Measurements from ENCODE around the gene POMGNT1. TPM values are rescaled to one million over a fixed set of nuclear protein-coding genes. Genes with fewer than 3 reads are reported as not detected.

POMGNT1 gene
- total and polyA plus RNA-seq, 5 donors from 2014 or later = 28.9 to 35.8 (median 32.5) TPM

- Histone ChIP-seq H3K27ac (ENCODE audit: insufficient read depth, low read length, poor library complexity, severe bottlenecking) (no peak overlapping the region), H3K9me3 (ENCODE audit: control insufficient read depth in 2 of 2, low read length in 2 of 2) (no peaks in the 10 kb centered on the region), H3K27me3 (ENCODE audit: control insufficient read depth, insufficient read depth, low read length) (no peaks in the 10 kb centered on the region), H3K36me3 (ENCODE audit: control insufficient read depth, insufficient read depth, low read length) (no peaks in the 10 kb centered on the region), H3K4me1 (ENCODE audit: control insufficient read depth, insufficient read depth, low read length, poor library complexity, severe bottlenecking) (no peaks in the 10 kb centered on the region), H3K4me3 (ENCODE audit: low read depth, low read length) (no peak overlapping the region)
- Mint-ChIP-seq H3K4me1 (peaks cover 0 to 10% (median 3%) of the 10 kb centered on the region in 4 donors), H3K27ac (no peak overlapping the region), H3K9me3 (peaks cover 0 to 1% (median 0%) of the 10 kb centered on the region in 7 donors), H3K4me3 (peak overlapping the region in 1 of 4 donors; percentile 79), H3K36me3 (no peaks in the 10 kb centered on the region), H3K27me3 (peaks cover 9% of the 10 kb centered on the region)
- DNase-seq = no peak
- no peak for ATAC-seq (ENCODE audit: low read depth in 2 of 2)
These were observed 26.4 kb downstream of the POMGNT1 start for GRCh38 chr1:46171871-46172270.

- H3K27me3 Mint-ChIP-seq = peaks cover 9% of the 10 kb centered on the region
- DNase-seq (no peak), ATAC-seq (ENCODE audit: low read depth in 2 of 2) (no peak)
- H3K9me3 Mint-ChIP-seq = peaks cover 0 to 1% (median 0%) of the 10 kb centered on the region in 7 donors
- no peaks in the 10 kb centered on the region for H3K9me3 ChIP-seq (ENCODE audit: control insufficient read depth in 2 of 2, low read length in 2 of 2)
- peaks cover 4 to 16% (median 6%) of the 10 kb centered on the region in 4 donors for H3K4me1 Mint-ChIP-seq
- H3K36me3 ChIP-seq (ENCODE audit: control insufficient read depth, insufficient read depth, low read length) = no peaks in the 10 kb centered on the region
- H3K27ac ChIP-seq (ENCODE audit: insufficient read depth, low read length, poor library complexity, severe bottlenecking) = no peak overlapping the region
- no peaks in the 10 kb centered on the region for H3K36me3 Mint-ChIP-seq
- no peaks in the 10 kb centered on the region for H3K27me3 ChIP-seq (ENCODE audit: control insufficient read depth, insufficient read depth, low read length)
- H3K4me3 ChIP-seq (ENCODE audit: low read depth, low read length) = no peak overlapping the region
- H3K4me3 Mint-ChIP-seq = no peak overlapping the region
- H3K27ac Mint-ChIP-seq = no peak overlapping the region
- peaks cover 3% of the 10 kb centered on the region for H3K4me1 ChIP-seq (ENCODE audit: control insufficient read depth, insufficient read depth, low read length, poor library complexity, severe bottlenecking)
These were observed 26.9 kb downstream of the POMGNT1 start for GRCh38 chr1:46171351-46171750.

GRCh38 chr1:46169811-46170454 is 28.3 kb downstream of the POMGNT1 start:
- DNase-seq = no peak
- Mint-ChIP-seq H3K4me3 (no peak overlapping the region), H3K27ac (no peak overlapping the region), H3K27me3 (peaks cover 9% of the 10 kb centered on the region), H3K36me3 (no peaks in the 10 kb centered on the region), H3K4me1 (peaks cover 5 to 19% (median 8%) of the 10 kb centered on the region in 4 donors), H3K9me3 (peaks cover 0 to 1% (median 0%) of the 10 kb centered on the region in 7 donors)
- Histone ChIP-seq H3K9me3 (ENCODE audit: control insufficient read depth in 2 of 2, low read length in 2 of 2) (no peaks in the 10 kb centered on the region), H3K4me3 (ENCODE audit: low read depth, low read length) (no peak overlapping the region), H3K36me3 (ENCODE audit: control insufficient read depth, insufficient read depth, low read length) (no peaks in the 10 kb centered on the region), H3K27me3 (ENCODE audit: control insufficient read depth, insufficient read depth, low read length) (no peaks in the 10 kb centered on the region), H3K4me1 (ENCODE audit: control insufficient read depth, insufficient read depth, low read length, poor library complexity, severe bottlenecking) (peaks cover 6% of the 10 kb centered on the region), H3K27ac (ENCODE audit: insufficient read depth, low read length, poor library complexity, severe bottlenecking) (no peak overlapping the region)
- ATAC-seq (ENCODE audit: low read depth in 2 of 2) = no peak

- H3K4me3 Mint-ChIP-seq = peak overlapping the region in 2 of 4 donors; percentile 94 to 97
- Histone ChIP-seq H3K27ac (ENCODE audit: insufficient read depth, low read length, poor library complexity, severe bottlenecking) (no peak overlapping the region), H3K27me3 (ENCODE audit: control insufficient read depth, insufficient read depth, low read length) (no peaks in the 10 kb centered on the region), H3K4me3 (ENCODE audit: low read depth, low read length) (no peak overlapping the region), H3K9me3 (ENCODE audit: control insufficient read depth in 2 of 2, low read length in 2 of 2) (no peaks in the 10 kb centered on the region), H3K36me3 (ENCODE audit: control insufficient read depth, insufficient read depth, low read length) (no peaks in the 10 kb centered on the region), H3K4me1 (ENCODE audit: control insufficient read depth, insufficient read depth, low read length, poor library complexity, severe bottlenecking) (peaks cover 6% of the 10 kb centered on the region)
- no peaks in the 10 kb centered on the region for H3K36me3 Mint-ChIP-seq
- H3K4me1 Mint-ChIP-seq = peaks cover 5 to 21% (median 8%) of the 10 kb centered on the region in 4 donors
- H3K27me3 Mint-ChIP-seq = peaks cover 9% of the 10 kb centered on the region
- no peak for DNase-seq
- H3K27ac Mint-ChIP-seq = peak overlapping the region in 2 of 3 donors; percentile 23 to 96
- no peak for ATAC-seq (ENCODE audit: low read depth in 2 of 2)
- peaks cover 0 to 1% (median 0%) of the 10 kb centered on the region in 7 donors for H3K9me3 Mint-ChIP-seq
These were observed 29.8 kb downstream of the POMGNT1 start for GRCh38 chr1:46168477-46168876.

GRCh38 chr1:46166521-46167462 is 31.4 kb downstream of the POMGNT1 start:
- DNase-seq = peak; percentile 10 to 83 (median 62)
- Mint-ChIP-seq H3K27me3 (peaks cover 5% of the 10 kb centered on the region), H3K4me1 (peaks cover 5 to 21% (median 8%) of the 10 kb centered on the region in 4 donors), H3K36me3 (no peaks in the 10 kb centered on the region), H3K27ac (peak overlapping the region; percentile 96 to 99 (median 96)), H3K4me3 (peak overlapping the region; percentile 89 to 97 (median 94)), H3K9me3 (no peaks in the 10 kb centered on the region)
- Histone ChIP-seq H3K27me3 (ENCODE audit: control insufficient read depth, insufficient read depth, low read length) (no peaks in the 10 kb centered on the region), H3K4me3 (ENCODE audit: low read depth, low read length) (peak overlapping the region; percentile 87), H3K36me3 (ENCODE audit: control insufficient read depth, insufficient read depth, low read length) (no peaks in the 10 kb centered on the region), H3K27ac (ENCODE audit: insufficient read depth, low read length, poor library complexity, severe bottlenecking) (peak overlapping the region; percentile 39), H3K9me3 (ENCODE audit: control insufficient read depth in 2 of 2, low read length in 2 of 2) (no peaks in the 10 kb centered on the region), H3K4me1 (ENCODE audit: control insufficient read depth, insufficient read depth, low read length, poor library complexity, severe bottlenecking) (peaks cover 6% of the 10 kb centered on the region)
- ATAC-seq (ENCODE audit: low read depth in 2 of 2) = peak; percentile 59 to 83

- Mint-ChIP-seq H3K27me3 (no peaks in the 10 kb centered on the region), H3K27ac (peak overlapping the region in 1 of 3 donors; percentile 14), H3K4me3 (no peak overlapping the region), H3K4me1 (peaks cover 0 to 2% (median 0%) of the 10 kb centered on the region in 4 donors), H3K9me3 (no peaks in the 10 kb centered on the region), H3K36me3 (no peaks in the 10 kb centered on the region)
- H3K27me3 ChIP-seq (ENCODE audit: control insufficient read depth, insufficient read depth, low read length) = no peaks in the 10 kb centered on the region
- no peaks in the 10 kb centered on the region for H3K4me1 ChIP-seq (ENCODE audit: control insufficient read depth, insufficient read depth, low read length, poor library complexity, severe bottlenecking)
- no peak for DNase-seq
- no peaks in the 10 kb centered on the region for H3K9me3 ChIP-seq (ENCODE audit: control insufficient read depth in 2 of 2, low read length in 2 of 2)
- H3K27ac ChIP-seq (ENCODE audit: insufficient read depth, low read length, poor library complexity, severe bottlenecking) = no peak overlapping the region
- ATAC-seq (ENCODE audit: low read depth in 2 of 2) = no peak
- H3K36me3 ChIP-seq (ENCODE audit: control insufficient read depth, insufficient read depth, low read length) = no peaks in the 10 kb centered on the region
- no peak overlapping the region for H3K4me3 ChIP-seq (ENCODE audit: low read depth, low read length)
These were observed 38.0 kb downstream of the POMGNT1 start for GRCh38 chr1:46160212-46160611.

GRCh38 chr1:46159516-46159915 is 38.7 kb downstream of the POMGNT1 start:
- ATAC-seq (ENCODE audit: low read depth in 2 of 2) (no peak), DNase-seq (no peak)
- Histone ChIP-seq H3K4me3 (ENCODE audit: low read depth, low read length) (no peak overlapping the region), H3K27ac (ENCODE audit: insufficient read depth, low read length, poor library complexity, severe bottlenecking) (no peak overlapping the region), H3K9me3 (ENCODE audit: control insufficient read depth in 2 of 2, low read length in 2 of 2) (no peaks in the 10 kb centered on the region), H3K36me3 (ENCODE audit: control insufficient read depth, insufficient read depth, low read length) (no peaks in the 10 kb centered on the region), H3K27me3 (ENCODE audit: control insufficient read depth, insufficient read depth, low read length) (no peaks in the 10 kb centered on the region), H3K4me1 (ENCODE audit: control insufficient read depth, insufficient read depth, low read length, poor library complexity, severe bottlenecking) (no peaks in the 10 kb centered on the region)
- Mint-ChIP-seq H3K9me3 (no peaks in the 10 kb centered on the region), H3K4me3 (no peak overlapping the region), H3K36me3 (no peaks in the 10 kb centered on the region), H3K4me1 (no peaks in the 10 kb centered on the region), H3K27me3 (no peaks in the 10 kb centered on the region), H3K27ac (no peak overlapping the region)

All from CD4-positive, CD25-positive, alpha-beta regulatory T cell (primary cell).